PC-9 (cell line): Measurements from ENCODE around the gene GUCY2D.

Experiments
- CTCF ChIP-seq: fragments of 200-600 bp; sonication (generic); conservative IDR thresholded peaks from 2 replicates; pipeline ENCODE4 v1.6.1; 2017; ENCODE audit warnings: mixed run types, antibody characterized with exemption, mild to moderate bottlenecking, moderate library complexity
- EZH2 ChIP-seq: fragments of 200-600 bp; sonication (generic); IDR thresholded peaks from 2 replicates; pipeline ENCODE4 v1.8.0; 2017; ENCODE audit warnings: antibody characterized with exemption, low read depth

- TF ChIP-seq CTCF (no peak), EZH2 (no peak)
Observed at GRCh38 chr17:8064561-8065019, 62.2 kb downstream of the GUCY2D start.
